ENCODE data around the gene RERE. TPM values are rescaled to one million over a fixed set of nuclear protein-coding genes. Genes with fewer than 3 reads are reported as not detected.

The RERE gene
- total RNA-seq, 1 experiment from 2014 or later: 7.2 TPM

- peak overlapping the region; percentile 73 for H3K4me3 ChIP-seq
- no peaks in the 10 kb centered on the region for H3K27me3 ChIP-seq
- no peak for DNase-seq
- no peaks in the 10 kb centered on the region for H3K36me3 ChIP-seq
- H3K9me3 ChIP-seq: no peaks in the 10 kb centered on the region
Observed at GRCh38 chr1:8816264-8816663, 1.2 kb downstream of the RERE start.

- Histone ChIP-seq H3K27me3 (no peaks in the 10 kb centered on the region), H3K9me3 (no peaks in the 10 kb centered on the region), H3K36me3 (no peaks in the 10 kb centered on the region), H3K4me3 (peak overlapping the region; percentile 73)
- no peak for DNase-seq
Observed at GRCh38 chr1:8815582-8816151, 1.8 kb downstream of the RERE start.

DNA sequence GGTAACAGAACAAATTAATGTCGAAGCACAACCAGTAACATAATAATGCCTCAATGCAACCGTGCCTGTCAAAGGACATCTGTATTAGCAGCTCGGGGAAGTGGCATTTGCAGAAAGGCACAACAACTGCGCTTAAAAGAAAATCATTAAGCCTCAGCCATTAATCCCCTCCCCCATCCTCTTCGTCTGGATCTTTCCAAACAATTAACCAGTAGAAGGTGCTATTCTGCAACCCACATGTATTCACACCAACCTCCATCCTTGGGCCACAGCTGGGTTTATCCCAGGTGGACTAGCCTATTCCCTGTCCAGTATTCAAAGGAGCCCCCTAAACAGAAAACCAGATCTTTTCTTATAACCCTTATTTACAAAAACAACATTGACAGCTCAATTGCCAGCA lies 2.6 kb downstream of the RERE start:
- Histone ChIP-seq H3K4me3 (no peak overlapping the region), H3K36me3 (no peaks in the 10 kb centered on the region), H3K27me3 (no peaks in the 10 kb centered on the region), H3K9me3 (no peaks in the 10 kb centered on the region)
- no peak for DNase-seq

DNA sequence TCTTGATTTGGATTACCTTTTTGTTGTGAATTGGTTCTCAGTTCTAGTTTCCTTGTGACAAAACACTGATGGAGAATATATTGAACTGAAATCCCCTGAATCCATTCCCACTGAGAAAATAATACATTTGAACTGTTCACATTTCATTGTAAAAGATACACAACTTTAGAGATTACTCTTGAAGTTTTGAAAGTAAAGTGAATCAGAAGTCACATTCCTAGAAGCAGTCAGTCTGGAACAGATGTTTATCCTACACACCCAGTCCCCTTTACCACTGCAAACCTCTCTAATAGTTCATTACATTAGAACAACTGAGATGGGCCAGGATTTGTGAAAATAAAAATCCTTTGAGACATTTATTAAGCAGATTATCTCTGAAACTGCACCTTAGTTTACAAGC lies 3.4 kb downstream of the RERE start:
- H3K36me3 ChIP-seq: no peaks in the 10 kb centered on the region
- DNase-seq: no peak
- H3K27me3 ChIP-seq: no peaks in the 10 kb centered on the region
- H3K9me3 ChIP-seq: no peaks in the 10 kb centered on the region
- no peak overlapping the region for H3K4me3 ChIP-seq

DNA sequence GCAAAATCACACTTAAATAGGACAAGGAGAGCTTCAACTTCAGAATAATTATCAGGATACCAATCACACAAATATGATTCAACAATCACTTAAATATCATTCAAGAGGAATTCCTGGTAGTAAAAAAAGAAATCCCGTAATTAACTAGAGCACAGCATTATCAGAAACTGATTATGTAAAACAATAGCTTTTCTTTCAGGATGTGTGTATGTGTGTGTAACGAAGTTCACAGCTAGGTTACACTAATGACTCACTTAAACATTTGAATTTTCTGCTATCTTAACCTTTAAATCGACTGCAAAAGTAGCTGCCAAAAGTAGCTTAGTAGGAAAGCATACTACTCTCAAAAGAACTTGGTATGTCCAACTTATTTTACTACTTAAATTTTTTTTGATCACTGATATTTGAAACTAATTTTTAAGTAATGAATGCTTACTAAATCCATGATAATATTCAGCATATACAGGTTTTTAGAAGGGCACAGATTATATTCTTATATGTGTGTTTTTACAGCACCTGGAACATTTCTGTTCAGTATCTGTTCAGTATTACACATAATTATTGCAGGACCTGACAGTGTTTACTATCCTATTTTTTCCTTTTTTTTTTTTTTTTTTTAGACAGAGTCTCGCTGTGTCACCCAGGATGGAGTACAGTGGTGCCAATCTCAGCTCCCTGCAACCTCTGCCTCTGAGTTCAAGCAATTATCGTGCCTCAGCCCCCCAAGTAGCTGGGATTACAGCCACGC lies 4.2 kb downstream of the RERE start:
- DNase-seq: no peak
- Histone ChIP-seq H3K9me3 (no peaks in the 10 kb centered on the region), H3K27me3 (no peaks in the 10 kb centered on the region), H3K36me3 (no peaks in the 10 kb centered on the region), H3K4me3 (no peak overlapping the region)

GRCh38 chr1:8812081-8812480 lies 5.4 kb downstream of the RERE start:
- H3K27me3 ChIP-seq: no peaks in the 10 kb centered on the region
- no peak for DNase-seq
- H3K4me3 ChIP-seq: no peak overlapping the region

GRCh38 chr1:8810987-8811386 lies 6.5 kb downstream of the RERE start:
- Histone ChIP-seq H3K9me3 (no peaks in the 10 kb centered on the region), H3K36me3 (no peaks in the 10 kb centered on the region), H3K4me3 (no peak overlapping the region), H3K27me3 (no peaks in the 10 kb centered on the region)
- DNase-seq: no peak

More at GRCh38 chr1:8812081-8812480, 5.4 kb downstream of the RERE start:
- Histone ChIP-seq H3K36me3 (no peaks in the 10 kb centered on the region), H3K9me3 (no peaks in the 10 kb centered on the region)

- H3K9me3 ChIP-seq: no peaks in the 10 kb centered on the region
- H3K36me3 ChIP-seq: no peaks in the 10 kb centered on the region
- no peak overlapping the region for H3K4me3 ChIP-seq
- DNase-seq: no peak
- no peaks in the 10 kb centered on the region for H3K27me3 ChIP-seq
Observed at GRCh38 chr1:8809342-8809736, 8.1 kb downstream of the RERE start.

DNA sequence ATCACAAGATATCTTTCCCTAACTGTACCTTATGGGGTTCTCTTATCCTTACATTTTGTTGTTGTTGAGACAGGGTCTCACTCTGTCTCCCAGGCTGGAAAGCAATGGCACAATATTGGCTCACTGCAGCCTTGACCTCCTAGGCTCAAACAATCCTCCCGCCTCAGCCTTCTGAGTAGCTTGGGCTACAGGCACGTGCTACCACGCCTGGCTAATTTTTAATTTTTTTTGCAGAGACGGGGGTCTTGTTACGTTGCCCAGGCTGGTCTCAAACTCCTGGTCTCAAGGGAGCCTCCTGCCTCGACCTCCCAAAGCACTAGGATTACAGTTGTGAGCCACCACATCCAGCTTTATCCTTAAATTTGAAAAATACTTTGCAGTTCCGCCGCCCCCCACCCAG lies 10.4 kb downstream of the RERE start:
- Histone ChIP-seq H3K27me3 (no peaks in the 10 kb centered on the region), H3K4me3 (no peak overlapping the region), H3K36me3 (no peaks in the 10 kb centered on the region), H3K9me3 (no peaks in the 10 kb centered on the region)
- no peak for DNase-seq

GRCh38 chr1:8800416-8800815 lies 17.0 kb downstream of the RERE start:
- Histone ChIP-seq H3K9me3 (no peaks in the 10 kb centered on the region), H3K36me3 (no peaks in the 10 kb centered on the region; the same call in 1 of the 2 replicates), H3K4me3 (no peak overlapping the region), H3K27me3 (no peaks in the 10 kb centered on the region)
- no peak for DNase-seq

DNA sequence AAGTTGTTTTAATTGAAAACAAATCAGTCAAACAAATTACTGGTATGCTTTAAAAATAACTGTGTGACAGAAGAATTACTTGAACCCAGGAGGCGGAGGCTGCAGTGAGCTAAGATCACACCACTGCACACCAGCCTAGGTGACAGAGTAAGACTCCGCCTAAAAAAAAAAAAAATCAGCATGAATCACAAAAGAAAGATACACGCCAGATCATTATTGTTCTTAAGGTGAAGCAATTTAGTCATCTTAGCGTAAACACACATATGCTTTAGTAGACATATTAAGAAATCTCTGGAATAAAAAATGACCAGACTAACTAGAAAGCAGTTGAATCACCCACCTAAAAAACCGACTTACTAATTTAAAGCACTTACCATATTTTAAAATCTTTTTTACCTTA lies 20.2 kb downstream of the RERE start:
- no peaks in the 10 kb centered on the region for H3K9me3 ChIP-seq
- no peak overlapping the region for H3K4me3 ChIP-seq
- no peak for DNase-seq
- H3K27me3 ChIP-seq: no peaks in the 10 kb centered on the region
- H3K36me3 ChIP-seq: no peaks in the 10 kb centered on the region; the same call in 1 of the 2 replicates

- Histone ChIP-seq H3K27me3 (no peaks in the 10 kb centered on the region), H3K4me3 (no peak overlapping the region), H3K9me3 (no peaks in the 10 kb centered on the region), H3K36me3 (no peaks in the 10 kb centered on the region; the same call in 1 of the 2 replicates)
- no peak for DNase-seq
Observed at GRCh38 chr1:8796812-8797211, 20.6 kb downstream of the RERE start.

DNA sequence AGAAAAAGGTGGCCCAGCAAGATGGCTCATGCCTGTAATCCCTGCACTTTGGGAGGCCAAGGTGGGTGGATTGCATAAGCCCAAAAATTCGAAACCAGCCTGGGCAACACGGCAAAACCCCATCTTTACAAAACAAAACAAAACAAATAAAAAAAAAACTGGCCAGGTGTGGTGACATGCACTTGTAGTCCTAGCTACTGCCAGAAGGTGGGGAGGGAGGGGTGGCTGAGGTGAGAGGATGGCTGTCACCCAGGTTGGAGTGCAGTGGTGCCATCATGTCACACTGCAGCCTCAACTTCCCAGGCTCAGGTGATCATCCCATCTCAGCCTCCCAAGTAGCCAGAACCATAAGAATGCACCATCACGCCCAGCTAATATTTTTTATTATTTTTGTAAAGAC lies 22.8 kb downstream of the RERE start:
- H3K9me3 ChIP-seq: no peaks in the 10 kb centered on the region
- H3K36me3 ChIP-seq: no peaks in the 10 kb centered on the region
- DNase-seq: no peak
- H3K27me3 ChIP-seq: no peaks in the 10 kb centered on the region
- H3K4me3 ChIP-seq: no peak overlapping the region

DNA sequence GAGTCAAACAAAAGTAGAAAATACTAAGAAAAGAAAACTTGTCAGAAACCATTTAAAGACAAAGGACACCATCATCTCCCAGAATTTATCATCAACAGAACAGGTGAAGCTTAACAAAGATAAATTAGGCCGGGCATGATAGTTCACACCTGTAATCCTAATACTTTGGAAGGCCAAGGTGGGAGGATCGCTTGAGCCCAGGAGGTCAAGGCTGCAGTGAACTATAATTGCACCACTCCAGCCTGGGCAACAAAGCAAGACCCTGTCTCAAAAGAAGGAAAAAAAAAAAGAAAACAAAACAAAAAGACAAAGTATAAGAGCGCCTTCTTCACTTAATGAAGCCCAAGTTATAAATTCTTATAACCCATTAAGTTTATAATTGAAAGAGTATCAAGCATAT lies 25.6 kb downstream of the RERE start:
- DNase-seq: no peak
- H3K36me3 ChIP-seq: no peaks in the 10 kb centered on the region
- no peaks in the 10 kb centered on the region for H3K27me3 ChIP-seq
- H3K4me3 ChIP-seq: no peak overlapping the region
- H3K9me3 ChIP-seq: no peaks in the 10 kb centered on the region

DNA sequence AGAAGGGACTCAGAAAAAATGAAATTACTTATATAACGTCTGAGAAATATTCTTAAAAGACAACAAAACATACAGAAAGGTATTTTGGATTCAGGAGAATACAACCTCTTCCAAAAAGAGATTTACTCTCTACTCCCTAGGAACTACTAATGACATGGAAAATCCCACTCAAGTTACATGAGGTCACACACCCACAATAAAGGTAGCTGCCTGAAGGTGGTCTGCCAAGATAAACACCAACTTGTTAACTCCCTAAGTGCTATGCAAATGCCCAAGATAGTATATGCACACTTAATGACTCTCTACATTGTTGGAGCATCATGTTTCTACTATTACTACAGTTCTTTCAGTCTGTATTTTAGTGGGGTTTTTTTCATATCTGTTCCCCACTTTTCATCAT lies 26.5 kb downstream of the RERE start:
- DNase-seq: no peak

DNA sequence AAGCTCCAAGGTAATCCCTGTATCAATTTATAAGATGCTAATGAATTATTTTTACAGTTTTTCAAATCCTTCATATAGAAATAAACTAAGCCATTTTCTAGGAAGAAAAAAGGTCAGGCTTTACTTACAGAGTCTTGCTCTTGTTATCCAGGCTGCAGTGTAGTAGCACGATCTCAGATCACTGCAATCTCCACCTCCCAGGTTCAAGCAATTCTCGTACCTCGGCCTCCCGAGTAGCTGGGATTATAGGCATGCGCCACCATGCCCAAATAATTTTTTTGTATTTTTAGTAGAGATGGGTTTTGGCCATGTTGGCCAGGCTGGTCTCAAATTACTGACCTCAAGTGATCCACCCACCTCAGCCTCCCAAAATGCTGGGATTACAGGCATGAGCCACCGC lies 27.0 kb downstream of the RERE start:
- H3K9me3 ChIP-seq: no peaks in the 10 kb centered on the region
- DNase-seq: no peak

More for the DNA sequence above, 26.5 kb downstream of the RERE start:
- Histone ChIP-seq H3K36me3 (no peaks in the 10 kb centered on the region), H3K9me3 (no peaks in the 10 kb centered on the region), H3K27me3 (no peaks in the 10 kb centered on the region), H3K4me3 (no peak overlapping the region)

DNA sequence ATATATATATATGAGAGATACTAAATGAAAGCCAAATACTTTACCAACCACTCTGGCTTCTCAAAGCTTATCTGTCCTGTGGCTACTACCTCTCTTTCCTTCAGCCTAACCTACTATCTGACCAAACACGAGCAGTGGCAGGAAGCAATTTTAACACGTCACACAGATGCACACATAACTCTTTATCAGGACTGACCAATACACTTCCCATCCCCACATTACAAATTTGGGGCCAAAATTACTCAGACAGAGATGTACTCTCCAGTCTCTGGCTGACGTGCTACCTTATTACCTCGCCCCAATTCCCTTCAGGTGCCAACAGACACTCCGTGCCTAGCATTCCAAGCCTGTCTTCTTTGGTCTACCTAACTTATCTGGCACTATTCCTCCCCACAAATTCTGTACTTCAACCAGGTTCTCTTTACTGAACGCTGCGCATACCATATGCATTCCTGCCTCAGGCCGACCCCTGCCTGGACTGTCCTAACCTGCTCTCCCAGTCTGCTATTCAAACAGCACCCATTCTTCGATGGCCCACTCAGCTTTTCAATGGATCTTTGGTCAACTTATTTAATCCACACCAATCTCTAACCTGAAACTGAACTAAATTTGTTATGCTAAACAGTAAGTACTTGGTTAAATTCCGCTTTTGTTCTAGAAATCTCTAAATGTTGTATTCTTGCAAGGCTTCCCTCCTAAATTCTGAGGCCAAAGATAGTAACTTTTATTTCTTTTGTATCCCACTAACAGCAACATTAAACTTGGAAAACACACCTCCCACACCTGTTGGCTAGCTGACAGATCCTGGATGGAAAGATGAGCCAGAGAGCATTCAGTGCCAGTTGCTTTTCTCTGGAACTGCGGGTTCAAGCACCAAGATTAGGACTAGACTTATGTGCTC lies 27.9 kb downstream of the RERE start:
- H3K36me3 ChIP-seq: no peaks in the 10 kb centered on the region
- no peaks in the 10 kb centered on the region for H3K9me3 ChIP-seq
- DNase-seq: no peak
- no peaks in the 10 kb centered on the region for H3K27me3 ChIP-seq
- no peak overlapping the region for H3K4me3 ChIP-seq

More for the DNA sequence above, 27.0 kb downstream of the RERE start:
- no peaks in the 10 kb centered on the region for H3K27me3 ChIP-seq
- H3K36me3 ChIP-seq: no peaks in the 10 kb centered on the region
- no peak overlapping the region for H3K4me3 ChIP-seq

Data from MG63 (cell line).